Vagina (tissue), 2 donors: Measurements from ENCODE around the gene SLC16A1. TPM values are rescaled to one million over a fixed set of nuclear protein-coding genes. Genes with fewer than 3 reads are reported as not detected.
"Not testable (repeated sequence)": the region's sequence is repeated elsewhere in the genome, so short reads cannot be mapped to it uniquely, and the experiment has no call there.

Experiments
- DNase-seq, 2 donors: peaks; one replicate each; pipeline ENCODE4 v3.0.0-alpha.2; 2017; ENCODE audit errors: extremely low spot score in 2 of 2
- H3K27ac ChIP-seq: fragments of 200-600 bp; sonication (generic); one replicate; pipeline ENCODE4 v1.5.1; 2019
- H3K27me3 ChIP-seq: fragments of 200-600 bp; sonication (generic); one replicate; pipeline ENCODE4 v1.5.1; 2019
- H3K36me3 ChIP-seq, 2 donors: fragments of 200-600 bp; sonication (generic); one replicate each; pipeline ENCODE4 v1.5.1; 2017 to 2019
- H3K4me1 ChIP-seq: fragments of 200-600 bp; sonication (generic); one replicate; pipeline ENCODE4 v1.5.1; 2019
- H3K4me3 ChIP-seq, 2 donors: fragments of 200-600 bp; sonication (generic); 1 replicate in 1 of 2; 2 replicates in 1 of 2; pipeline ENCODE4 v1.5.1; 2016 to 2019
- H3K9me3 ChIP-seq: fragments of 200-600 bp; sonication (generic); one replicate; pipeline ENCODE4 v1.5.1; 2019
- POLR2A ChIP-seq, 2 donors: fragments of 450-650 bp; IDR thresholded peaks; one replicate each; pipeline ENCODE4 v1.6.1; 2017; ENCODE audit warnings: antibody characterized with exemption in 2 of 2, mild to moderate bottlenecking in 2 of 2, moderate library complexity in 2 of 2
- POLR2AphosphoS5 ChIP-seq, 2 donors: sonication (generic); formaldehyde crosslinking; IDR thresholded peaks; one replicate each; pipeline ENCODE4 v1.9.0; 2017; ENCODE audit warnings: antibody characterized with exemption in 2 of 2, mild to moderate bottlenecking in 2 of 2, low read depth in 1 of 2; ENCODE audit not compliant: insufficient read depth in 1 of 2
- intact Hi-C: fragments of 100-400 bp; cut with DNase I; formaldehyde crosslinking; loops from one replicate; pipeline ENCODE4 v1.15.1; 2023
- total RNA-seq: library from RNA; depleted of rRNA; stranded (reverse); fragments of >200 nt; gene quantifications from one replicate; pipeline ENCODE4 v1.2.3, GENCODE V29; 2016
- TF ChIP-seq, protein P1 (sequence below), 3 experiments: fragments of 450-650 bp in 2 of 3; fragments of 200-600 bp in 1 of 3; sonication (generic) in 1 of 3; IDR thresholded peaks; one replicate each; pipeline ENCODE4 v1.5.1; 2017 to 2019; ENCODE audit warnings: antibody characterized with exemption in 3 of 3, mild to moderate bottlenecking in 2 of 3, moderate library complexity in 2 of 3

SLC16A1 gene
- total RNA-seq, 1 donor from 2014 or later = 12.8 TPM

DNA sequence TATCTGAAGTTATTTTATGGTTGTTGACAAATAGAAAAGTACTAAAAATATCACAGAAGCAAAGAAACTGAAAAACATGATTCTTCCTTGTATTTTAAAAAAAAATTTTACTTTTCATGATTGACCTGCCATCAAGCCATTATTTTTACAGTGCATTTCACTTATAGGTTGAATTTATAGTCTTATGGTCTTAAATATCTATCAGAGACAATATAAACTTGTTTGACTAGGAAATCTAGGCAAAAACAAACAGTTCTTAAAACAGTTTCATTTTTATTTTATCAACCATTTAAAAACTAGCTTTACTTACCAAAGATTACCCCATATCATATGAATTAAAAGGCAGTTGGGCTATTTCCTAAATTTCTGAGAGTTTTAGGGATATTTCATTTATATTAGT is 59.2 kb downstream of the SLC16A1 start:
- no peaks in the 10 kb centered on the region for H3K4me1 ChIP-seq
- H3K4me3 ChIP-seq = no peak overlapping the region
- H3K9me3 ChIP-seq = no peaks in the 10 kb centered on the region
- H3K27me3 ChIP-seq = no peaks in the 10 kb centered on the region
- no peak for DNase-seq
- no peak overlapping the region for H3K27ac ChIP-seq
- intact Hi-C loops = no loop called here
- no peak for TF ChIP-seq POLR2A (IDR thresholded peaks at IDR 0.05)
- no peak for TF ChIP-seq POLR2AphosphoS5 (IDR thresholded peaks at IDR 0.05; ENCODE audit: insufficient read depth in 1 of 2, low read depth in 1 of 2)
- TF ChIP-seq, protein P1, sequence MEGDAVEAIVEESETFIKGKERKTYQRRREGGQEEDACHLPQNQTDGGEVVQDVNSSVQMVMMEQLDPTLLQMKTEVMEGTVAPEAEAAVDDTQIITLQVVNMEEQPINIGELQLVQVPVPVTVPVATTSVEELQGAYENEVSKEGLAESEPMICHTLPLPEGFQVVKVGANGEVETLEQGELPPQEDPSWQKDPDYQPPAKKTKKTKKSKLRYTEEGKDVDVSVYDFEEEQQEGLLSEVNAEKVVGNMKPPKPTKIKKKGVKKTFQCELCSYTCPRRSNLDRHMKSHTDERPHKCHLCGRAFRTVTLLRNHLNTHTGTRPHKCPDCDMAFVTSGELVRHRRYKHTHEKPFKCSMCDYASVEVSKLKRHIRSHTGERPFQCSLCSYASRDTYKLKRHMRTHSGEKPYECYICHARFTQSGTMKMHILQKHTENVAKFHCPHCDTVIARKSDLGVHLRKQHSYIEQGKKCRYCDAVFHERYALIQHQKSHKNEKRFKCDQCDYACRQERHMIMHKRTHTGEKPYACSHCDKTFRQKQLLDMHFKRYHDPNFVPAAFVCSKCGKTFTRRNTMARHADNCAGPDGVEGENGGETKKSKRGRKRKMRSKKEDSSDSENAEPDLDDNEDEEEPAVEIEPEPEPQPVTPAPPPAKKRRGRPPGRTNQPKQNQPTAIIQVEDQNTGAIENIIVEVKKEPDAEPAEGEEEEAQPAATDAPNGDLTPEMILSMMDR (IDR thresholded peaks at IDR 0.05) = no peak
- H3K36me3 ChIP-seq = no peaks in the 10 kb centered on the region

DNA sequence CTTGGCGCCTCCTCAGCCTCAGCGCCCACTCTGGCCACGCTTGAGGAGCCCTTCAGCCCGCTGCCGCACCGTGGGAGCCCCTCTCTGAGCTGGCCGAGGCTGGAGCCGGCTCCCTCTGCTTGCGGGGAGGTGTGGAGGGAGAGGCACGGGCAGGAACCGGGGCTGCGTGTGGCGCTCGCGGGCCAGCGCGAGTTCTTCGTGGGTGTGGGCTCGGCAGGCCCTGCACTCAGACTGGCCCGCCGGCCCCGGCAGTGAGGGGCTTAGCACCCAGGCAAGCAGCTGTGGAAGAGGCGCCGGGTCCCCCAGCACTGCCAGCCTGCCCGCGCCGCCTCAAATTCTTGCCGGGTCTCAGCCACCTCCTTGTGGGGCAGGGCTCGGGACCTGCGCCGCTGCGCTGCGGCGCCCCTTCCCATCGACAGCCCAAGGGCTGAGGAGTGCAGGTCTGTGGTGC is 61.4 kb downstream of the SLC16A1 start:
- TF ChIP-seq, protein P1 (IDR thresholded peaks at IDR 0.05) = no peak
- no peak for TF ChIP-seq POLR2A (IDR thresholded peaks at IDR 0.05)
- no peak for TF ChIP-seq POLR2AphosphoS5 (IDR thresholded peaks at IDR 0.05; ENCODE audit: insufficient read depth in 1 of 2, low read depth in 1 of 2)
- no peak for DNase-seq
- H3K9me3 ChIP-seq = no peaks in the 10 kb centered on the region
- no peak overlapping the region for H3K27ac ChIP-seq
- H3K27me3 ChIP-seq = no peaks in the 10 kb centered on the region
- no peak overlapping the region for H3K4me3 ChIP-seq
- H3K36me3 ChIP-seq = no peaks in the 10 kb centered on the region
- intact Hi-C loops = no loop called here
- no peaks in the 10 kb centered on the region for H3K4me1 ChIP-seq

DNA sequence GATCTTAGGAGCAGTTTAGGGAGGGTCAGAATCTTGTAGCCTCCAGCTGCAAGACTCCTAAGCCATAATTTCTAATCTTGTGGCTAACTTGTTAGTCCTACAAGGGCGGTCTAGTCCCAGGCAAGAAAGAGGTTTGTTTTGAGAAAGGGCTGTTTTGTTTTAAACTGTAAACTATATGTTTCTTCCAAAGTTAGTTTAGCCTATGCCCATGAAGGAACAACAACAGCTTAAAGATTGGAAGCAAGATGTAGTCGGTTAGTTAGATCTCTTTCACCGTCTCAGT is 62.0 kb downstream of the SLC16A1 start:
- Histone ChIP-seq H3K9me3 (no peaks in the 10 kb centered on the region), H3K27ac (no peak overlapping the region), H3K4me3 (no peak overlapping the region), H3K27me3 (no peaks in the 10 kb centered on the region), H3K4me1 (no peaks in the 10 kb centered on the region), H3K36me3 (no peaks in the 10 kb centered on the region)
- no peak for DNase-seq
- TF ChIP-seq POLR2A (IDR thresholded peaks at IDR 0.05) = no peak
- TF ChIP-seq, protein P1 (IDR thresholded peaks at IDR 0.05) = no peak
- no peak for TF ChIP-seq POLR2AphosphoS5 (IDR thresholded peaks at IDR 0.05; ENCODE audit: insufficient read depth in 1 of 2, low read depth in 1 of 2)
- intact Hi-C loops = no loop called here

DNA sequence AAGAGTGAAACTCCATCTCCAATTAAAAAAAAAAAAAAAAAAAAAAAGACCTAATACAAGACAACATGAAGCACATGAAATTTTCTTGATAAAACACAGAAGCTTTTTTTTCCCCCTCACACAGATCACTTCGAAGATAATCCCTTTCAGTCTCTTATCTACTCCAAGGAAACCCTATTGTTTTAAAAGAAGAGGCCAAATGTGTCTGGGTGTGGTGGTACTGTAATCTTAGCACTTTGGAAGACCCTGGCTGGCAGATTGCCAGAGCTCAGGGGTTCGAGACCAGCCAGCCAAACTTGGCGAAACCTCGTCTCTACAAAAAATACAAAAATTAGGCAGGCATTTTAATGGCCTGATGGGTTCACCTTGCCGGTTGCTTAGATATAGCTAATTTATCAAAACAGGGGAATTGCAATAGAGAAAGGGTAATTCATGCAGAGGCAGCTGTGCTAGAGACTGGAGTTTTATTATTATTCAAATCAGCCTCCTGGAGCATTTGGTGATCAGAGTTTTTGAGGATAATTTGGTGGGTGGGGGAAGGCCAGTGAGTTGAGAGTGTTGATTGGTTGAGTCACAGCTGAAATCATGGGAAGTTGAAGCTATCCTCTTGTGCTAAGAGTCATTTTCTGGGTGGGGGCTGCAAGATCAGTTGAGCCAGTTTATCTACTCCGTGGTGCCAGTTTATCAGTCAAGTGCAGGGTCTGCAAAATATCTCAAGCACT is 62.5 kb downstream of the SLC16A1 start:
- Histone ChIP-seq H3K27me3 (no peaks in the 10 kb centered on the region), H3K4me3 (no peak overlapping the region), H3K4me1 (no peaks in the 10 kb centered on the region), H3K27ac (no peak overlapping the region), H3K9me3 (no peaks in the 10 kb centered on the region), H3K36me3 (no peaks in the 10 kb centered on the region)
- TF ChIP-seq, protein P1 (IDR thresholded peaks at IDR 0.05) = no peak
- TF ChIP-seq POLR2A (IDR thresholded peaks at IDR 0.05) = no peak
- no peak for TF ChIP-seq POLR2AphosphoS5 (IDR thresholded peaks at IDR 0.05; ENCODE audit: insufficient read depth in 1 of 2, low read depth in 1 of 2)
- intact Hi-C loops = no loop called here
- no peak for DNase-seq

DNA sequence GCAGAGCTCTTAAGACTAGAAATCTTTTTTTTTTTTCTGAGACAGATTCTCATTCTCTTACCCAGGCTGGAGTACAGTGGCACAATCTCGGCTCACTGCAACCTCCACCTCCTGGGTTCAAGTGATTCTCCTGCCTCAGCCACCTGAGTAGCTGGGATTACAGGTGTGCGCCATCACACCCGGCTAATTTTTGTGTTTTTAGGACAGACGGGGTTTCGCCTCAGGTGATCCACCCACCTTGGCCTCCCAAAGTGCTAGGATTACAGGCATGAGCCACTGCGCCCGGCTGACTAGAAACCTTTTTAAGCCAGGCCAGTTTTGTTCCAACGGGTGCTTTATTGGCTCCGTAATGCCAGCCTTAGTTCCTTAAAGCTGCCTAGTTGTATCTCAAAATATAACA is 66.1 kb downstream of the SLC16A1 start:
- H3K4me3 ChIP-seq, H3K27me3 ChIP-seq, H3K36me3 ChIP-seq, H3K9me3 ChIP-seq, H3K4me1 ChIP-seq, DNase-seq, H3K27ac ChIP-seq: not testable (repeated sequence)
- intact Hi-C loops = loop anchor here (10.0 kb wide), 2 partner anchors 65 to 155 kb away; partner anchors contain the start of gene SLC16A1
